HUES48 (cell line): ENCODE results near the gene BABAM2.

Source experiments
- H3K27ac ChIP-seq: one replicate; pipeline ENCODE4 v1.7.0; 2013; ENCODE audit warnings: low read depth, low read length, inconsistent platforms
- H3K27me3 ChIP-seq: 2 replicates; pipeline ENCODE4 v1.6.1; 2013; ENCODE audit warnings: mild to moderate bottlenecking, low read length; ENCODE audit not compliant: control insufficient read depth, insufficient read depth
- H3K36me3 ChIP-seq: 2 replicates; pipeline ENCODE4 v1.6.1; 2013; ENCODE audit warnings: low read length; ENCODE audit not compliant: control insufficient read depth, insufficient read depth
- H3K4me1 ChIP-seq: 2 replicates; pipeline ENCODE4 v1.6.1; 2013; ENCODE audit warnings: mild to moderate bottlenecking, low read length; ENCODE audit not compliant: control insufficient read depth, insufficient read depth
- H3K4me3 ChIP-seq: 2 replicates; pipeline ENCODE4 v1.5.1; 2013; ENCODE audit warnings: mild to moderate bottlenecking, low read depth, low read length
- H3K9ac ChIP-seq: 2 replicates; pipeline ENCODE4 v1.6.1; 2013; ENCODE audit warnings: mild to moderate bottlenecking, low read depth, low read length, moderate library complexity
- H3K9me3 ChIP-seq: 2 replicates; pipeline ENCODE4 v1.6.1; 2013; ENCODE audit warnings: low read length; ENCODE audit not compliant: control insufficient read depth, insufficient read depth

BABAM2 gene

DNA sequence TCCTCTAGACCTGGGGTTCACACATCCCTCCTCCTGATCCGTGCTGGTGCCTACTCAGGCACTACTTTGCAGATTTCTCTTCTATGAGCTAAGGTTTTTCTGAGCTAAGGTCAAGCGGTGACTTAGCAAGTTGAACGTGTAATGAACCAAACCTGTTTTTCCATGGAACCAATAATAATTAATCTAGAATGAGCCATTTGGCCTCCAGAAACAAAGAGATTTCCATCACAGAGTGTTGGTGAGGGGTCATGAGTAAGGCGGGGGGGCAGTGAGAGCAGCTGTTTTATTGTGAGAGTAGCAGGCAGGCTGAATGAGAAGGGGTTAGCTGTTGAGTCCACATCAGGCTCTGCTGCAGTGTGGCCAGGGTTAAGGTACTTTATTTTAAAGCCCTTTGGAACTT lies 390.1 kb downstream of the BABAM2 start:
- H3K9me3 ChIP-seq, result no peaks in the 10 kb centered on the region
- H3K4me1 ChIP-seq, result peaks cover 7% of the 10 kb centered on the region; the same call in 1 of the 2 replicates
- no peak overlapping the region for H3K4me3 ChIP-seq
- no peaks in the 10 kb centered on the region for H3K36me3 ChIP-seq
- H3K27me3 ChIP-seq, result no peaks in the 10 kb centered on the region
- no peak overlapping the region for H3K27ac ChIP-seq
- H3K9ac ChIP-seq, result no peak overlapping the region

DNA sequence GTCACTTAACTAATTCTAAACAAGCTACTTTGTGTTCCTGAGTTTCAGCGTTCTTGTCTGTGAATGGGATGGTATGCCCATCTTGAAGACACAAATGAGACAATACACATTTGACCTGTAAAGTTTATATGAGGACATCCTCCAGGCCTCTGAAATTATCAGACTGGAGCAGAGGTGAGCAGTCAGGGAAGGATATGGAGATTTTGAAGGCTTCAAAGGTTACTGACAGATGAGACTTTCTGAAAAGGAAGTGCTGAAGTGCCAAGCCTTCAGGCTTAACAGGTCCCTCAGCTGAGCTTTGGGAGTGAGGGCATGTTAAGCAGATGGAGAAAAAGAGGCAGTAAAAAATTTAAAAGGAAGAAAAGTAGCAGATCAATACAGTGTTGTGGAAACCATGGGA lies 391.2 kb downstream of the BABAM2 start:
- H3K27ac ChIP-seq, result no peak overlapping the region
- H3K4me3 ChIP-seq, result no peak overlapping the region
- no peaks in the 10 kb centered on the region for H3K27me3 ChIP-seq
- no peaks in the 10 kb centered on the region for H3K4me1 ChIP-seq
- H3K9me3 ChIP-seq, result no peaks in the 10 kb centered on the region
- no peak overlapping the region for H3K9ac ChIP-seq
- H3K36me3 ChIP-seq, result no peaks in the 10 kb centered on the region

DNA sequence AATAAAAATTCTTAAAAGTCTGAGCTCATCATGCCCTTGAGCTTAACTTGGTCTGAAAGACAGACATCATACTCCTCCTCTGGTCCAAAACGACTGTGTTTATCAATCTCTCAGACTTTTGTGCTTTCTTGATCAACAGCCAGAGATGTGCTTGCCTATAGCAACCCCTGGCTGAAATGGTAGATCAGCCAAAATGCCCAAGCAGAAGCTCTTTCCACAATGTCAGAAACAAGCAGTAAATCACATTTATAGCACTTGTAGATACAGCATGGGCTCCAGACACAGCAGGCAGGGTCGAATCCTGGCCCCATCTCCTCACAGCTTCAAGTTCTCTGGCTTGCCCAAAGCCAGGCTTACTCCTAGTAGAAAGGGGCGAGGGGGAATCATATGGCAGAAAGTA lies 391.7 kb downstream of the BABAM2 start:
- Histone ChIP-seq H3K4me1 (no peaks in the 10 kb centered on the region), H3K27ac (no peak overlapping the region), H3K9me3 (no peaks in the 10 kb centered on the region), H3K9ac (no peak overlapping the region), H3K4me3 (no peak overlapping the region), H3K36me3 (no peaks in the 10 kb centered on the region), H3K27me3 (no peaks in the 10 kb centered on the region)

DNA sequence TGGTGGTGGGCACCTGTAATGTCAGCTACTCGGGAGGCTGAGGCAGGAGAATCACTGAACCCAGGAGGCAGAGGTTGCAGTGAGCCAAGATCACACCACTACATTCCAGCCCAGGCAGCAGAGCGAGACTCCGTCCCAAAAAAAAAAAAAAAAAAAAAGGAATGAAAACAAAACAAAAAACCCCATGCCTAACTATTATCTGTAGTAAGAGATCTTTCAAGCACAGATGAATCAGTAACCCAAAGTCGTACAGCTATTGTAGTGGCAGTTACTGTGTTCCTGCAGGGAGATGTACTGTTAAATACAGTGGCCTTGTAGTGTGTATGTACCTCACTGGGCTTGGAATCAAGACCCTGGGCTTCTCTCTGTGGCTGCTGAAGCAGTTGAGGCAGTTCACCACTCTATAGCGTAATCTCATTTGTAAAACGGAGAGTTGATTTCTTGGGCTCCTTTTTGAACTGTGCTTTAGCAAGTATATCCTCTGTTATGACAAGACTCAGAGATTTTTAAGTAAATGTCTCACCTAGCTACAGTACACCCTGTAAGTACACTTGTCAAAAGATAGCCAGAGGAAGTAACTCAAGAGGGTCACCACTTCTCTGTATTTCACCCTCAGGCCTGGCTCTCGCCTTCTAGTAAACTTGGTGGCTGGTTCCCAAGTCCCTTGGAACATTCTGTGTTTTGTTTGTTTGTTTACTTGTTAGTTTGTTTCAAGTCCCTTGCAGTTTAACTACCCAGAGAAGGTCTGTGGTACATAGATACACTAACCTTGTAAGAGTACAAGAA lies 392.5 kb downstream of the BABAM2 start:
- no peaks in the 10 kb centered on the region for H3K36me3 ChIP-seq
- no peak overlapping the region for H3K4me3 ChIP-seq
- H3K9me3 ChIP-seq, result no peaks in the 10 kb centered on the region
- no peaks in the 10 kb centered on the region for H3K27me3 ChIP-seq
- no peak overlapping the region for H3K27ac ChIP-seq
- no peak overlapping the region for H3K9ac ChIP-seq
- H3K4me1 ChIP-seq, result no peaks in the 10 kb centered on the region

DNA sequence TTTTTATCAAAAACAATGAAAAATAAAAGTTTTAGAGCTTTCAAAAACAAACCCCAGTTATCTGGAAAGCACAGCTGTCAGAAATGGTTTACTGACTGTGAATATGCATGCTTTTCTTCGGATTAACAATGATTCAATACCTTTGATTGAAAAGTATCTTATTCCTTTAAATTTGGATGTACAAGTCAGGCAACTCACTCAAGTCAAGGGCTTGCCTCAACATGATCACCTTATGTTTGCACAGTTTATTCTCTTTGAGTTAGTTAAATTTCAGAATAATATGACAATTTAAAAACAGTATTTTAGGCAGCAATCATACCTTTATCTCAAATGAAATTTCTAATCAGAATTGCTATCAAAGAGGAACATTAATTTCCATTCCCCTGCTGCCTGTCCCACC lies 393.3 kb downstream of the BABAM2 start:
- Histone ChIP-seq H3K27ac (no peak overlapping the region), H3K9me3 (no peaks in the 10 kb centered on the region), H3K4me3 (no peak overlapping the region), H3K4me1 (no peaks in the 10 kb centered on the region), H3K27me3 (no peaks in the 10 kb centered on the region), H3K36me3 (no peaks in the 10 kb centered on the region), H3K9ac (no peak overlapping the region)

DNA sequence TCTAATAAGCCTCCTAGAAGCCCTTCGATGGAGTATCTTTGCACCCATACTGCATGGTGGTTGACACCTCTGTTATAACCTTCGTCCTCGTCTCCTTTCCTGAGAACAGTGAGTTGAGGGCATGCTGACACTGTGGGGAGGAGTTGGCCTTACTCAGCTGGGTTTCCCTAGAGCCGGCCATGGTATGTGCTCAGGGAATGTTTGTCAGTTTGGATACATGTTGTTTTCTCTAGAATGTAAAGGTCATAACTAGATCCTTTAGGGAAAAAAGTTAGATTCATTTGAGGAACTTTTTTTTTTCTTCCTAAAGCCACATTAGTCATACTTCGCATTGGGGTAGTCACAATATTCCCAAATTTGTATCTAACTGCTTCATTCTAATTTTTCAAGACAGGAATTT lies 396.1 kb downstream of the BABAM2 start:
- Histone ChIP-seq H3K36me3 (no peaks in the 10 kb centered on the region), H3K9me3 (no peaks in the 10 kb centered on the region), H3K4me3 (no peak overlapping the region), H3K4me1 (no peaks in the 10 kb centered on the region), H3K9ac (no peak overlapping the region), H3K27me3 (no peaks in the 10 kb centered on the region), H3K27ac (no peak overlapping the region)

DNA sequence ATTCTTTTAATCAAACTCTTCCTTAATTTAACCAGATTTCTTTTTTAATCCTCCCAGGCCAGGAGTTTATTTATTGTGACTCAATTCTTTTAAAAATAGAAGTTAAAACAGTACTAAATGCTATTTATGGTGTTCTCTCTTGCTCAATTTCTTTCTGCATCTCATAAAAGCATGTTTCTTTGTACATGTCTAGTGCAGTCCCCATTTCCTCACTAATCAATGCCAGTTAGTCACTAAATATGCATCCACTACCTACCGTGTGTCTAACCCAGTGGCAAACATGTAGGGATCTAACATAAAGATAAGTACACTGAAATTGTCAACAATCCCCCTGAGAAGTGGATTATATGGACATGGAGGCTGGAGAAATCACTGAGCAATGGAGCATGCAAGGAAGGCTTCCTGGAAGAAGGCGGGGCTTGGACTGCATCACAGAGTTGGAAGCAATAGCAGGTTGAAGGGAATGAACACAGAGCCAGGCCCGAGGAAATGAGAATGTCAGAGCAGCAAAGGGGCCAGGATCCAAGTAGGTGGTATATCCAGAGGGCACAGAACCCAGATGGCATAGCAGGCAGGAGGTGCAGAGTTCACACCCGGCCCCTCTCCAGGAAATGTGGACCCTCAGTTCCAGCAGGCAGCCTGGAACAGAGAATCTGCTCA lies 396.9 kb downstream of the BABAM2 start:
- Histone ChIP-seq H3K9ac (no peak overlapping the region), H3K36me3 (no peaks in the 10 kb centered on the region), H3K27me3 (no peaks in the 10 kb centered on the region), H3K9me3 (no peaks in the 10 kb centered on the region), H3K27ac (no peak overlapping the region), H3K4me3 (no peak overlapping the region), H3K4me1 (no peaks in the 10 kb centered on the region)

DNA sequence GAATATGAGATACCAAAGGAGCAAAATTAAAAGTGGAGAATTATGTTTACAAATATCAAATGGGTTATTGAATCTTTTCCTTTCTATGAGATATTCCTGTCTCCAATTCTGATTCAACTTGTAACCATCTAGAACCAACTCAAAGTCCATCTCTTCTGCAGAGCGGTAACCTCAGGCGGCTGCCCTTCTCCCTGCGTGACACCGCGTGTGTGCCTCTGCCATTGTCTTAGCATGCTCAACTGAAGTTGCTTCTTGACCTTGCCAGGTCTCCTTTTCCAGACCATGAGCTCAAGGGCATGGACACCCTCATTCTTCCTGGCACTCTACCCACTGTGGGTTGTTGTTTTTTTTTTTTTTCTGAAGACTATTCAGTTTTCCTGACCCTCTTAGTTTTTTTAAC lies 398.1 kb downstream of the BABAM2 start:
- Histone ChIP-seq H3K4me3 (no peak overlapping the region), H3K9me3 (no peaks in the 10 kb centered on the region)

DNA sequence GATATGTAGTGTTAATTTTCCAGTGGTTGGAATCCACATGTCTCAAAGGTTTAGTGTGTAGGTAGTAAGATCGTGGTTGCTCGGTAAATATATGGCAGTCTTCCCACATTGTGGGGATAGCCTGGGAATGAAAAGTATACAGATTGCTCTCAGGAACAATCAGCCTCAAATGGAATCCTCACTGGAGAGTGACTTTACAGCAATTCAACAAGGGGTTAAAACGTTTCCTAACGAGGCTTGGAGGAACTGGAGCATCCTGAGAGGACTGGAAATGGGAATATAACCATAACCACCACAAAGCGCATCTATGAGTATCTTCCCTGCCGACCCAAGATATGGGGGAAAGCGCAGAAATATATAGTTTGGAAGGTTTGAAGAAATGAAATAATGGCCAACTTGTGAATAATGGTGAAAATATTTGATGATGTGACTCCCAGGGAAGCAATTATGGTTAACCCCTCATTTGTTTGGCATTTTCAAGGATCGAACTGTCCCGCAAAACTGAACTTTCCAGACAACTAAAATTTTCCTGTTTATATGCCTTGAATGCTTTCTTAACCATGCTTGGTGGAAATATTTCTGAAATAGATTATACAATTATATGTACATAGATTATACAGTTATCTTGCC lies 401.4 kb downstream of the BABAM2 start:
- Histone ChIP-seq H3K36me3 (no peaks in the 10 kb centered on the region), H3K9ac (no peak overlapping the region), H3K9me3 (no peaks in the 10 kb centered on the region), H3K4me1 (no peaks in the 10 kb centered on the region), H3K27ac (no peak overlapping the region), H3K27me3 (no peaks in the 10 kb centered on the region), H3K4me3 (no peak overlapping the region)

More for the DNA sequence above, 398.1 kb downstream of the BABAM2 start:
- H3K4me1 ChIP-seq, result no peaks in the 10 kb centered on the region
- no peak overlapping the region for H3K27ac ChIP-seq
- H3K9ac ChIP-seq, result no peak overlapping the region
- H3K36me3 ChIP-seq, result no peaks in the 10 kb centered on the region
- no peaks in the 10 kb centered on the region for H3K27me3 ChIP-seq

DNA sequence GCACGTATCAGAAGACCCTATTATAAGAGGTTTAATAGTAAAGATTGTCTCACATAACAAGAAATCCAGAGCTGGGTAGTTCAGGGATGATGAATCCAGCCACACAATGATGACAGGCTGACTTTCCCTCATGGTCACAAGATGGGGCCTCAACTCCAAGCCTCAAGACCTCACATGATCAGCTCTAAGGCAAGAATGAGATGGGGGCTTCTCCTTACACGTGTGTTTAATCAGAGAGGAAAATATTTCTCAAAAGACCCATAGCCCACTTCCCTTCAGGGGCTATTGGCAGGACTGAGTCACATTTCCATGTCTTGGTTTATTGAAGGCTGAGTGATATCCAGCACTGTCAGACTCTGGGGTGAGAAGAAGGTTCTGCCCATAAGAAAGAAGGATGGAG lies 402.0 kb downstream of the BABAM2 start:
- H3K36me3 ChIP-seq, result no peaks in the 10 kb centered on the region
- H3K27ac ChIP-seq, result no peak overlapping the region
- H3K9ac ChIP-seq, result no peak overlapping the region
- no peaks in the 10 kb centered on the region for H3K4me1 ChIP-seq
- H3K4me3 ChIP-seq, result no peak overlapping the region
- H3K9me3 ChIP-seq, result no peaks in the 10 kb centered on the region
- H3K27me3 ChIP-seq, result no peaks in the 10 kb centered on the region

DNA sequence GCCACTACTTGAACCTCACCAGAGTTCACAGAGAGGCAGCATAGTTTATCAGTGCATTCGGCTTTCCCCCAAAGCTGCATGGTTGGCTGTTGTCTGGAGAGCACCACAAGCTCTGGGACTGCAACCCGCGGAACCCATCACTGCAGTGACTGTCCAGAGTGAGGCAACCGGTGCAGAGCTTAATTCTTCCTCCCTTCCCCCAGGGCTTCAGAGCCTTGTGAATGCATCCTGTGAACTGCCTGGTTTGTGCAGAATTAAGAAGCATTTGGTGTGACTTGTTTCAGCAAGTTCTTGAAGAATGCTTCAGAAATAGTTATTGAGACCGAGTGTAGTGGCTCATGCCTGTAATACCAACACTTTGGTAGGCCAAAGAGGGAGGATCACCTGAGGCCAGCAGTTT lies 402.9 kb downstream of the BABAM2 start:
- no peak overlapping the region for H3K4me3 ChIP-seq
- H3K36me3 ChIP-seq, result no peaks in the 10 kb centered on the region
- no peak overlapping the region for H3K27ac ChIP-seq
- H3K27me3 ChIP-seq, result no peaks in the 10 kb centered on the region
- H3K9ac ChIP-seq, result no peak overlapping the region
- H3K9me3 ChIP-seq, result no peaks in the 10 kb centered on the region
- H3K4me1 ChIP-seq, result peaks cover 8% of the 10 kb centered on the region
